Measurements from ENCODE around the gene MYH11. TPM values are rescaled to one million over a fixed set of nuclear protein-coding genes. Genes with fewer than 3 reads are reported as not detected.
A peak's percentile ranks its signal among the peaks of the same experiment; 100 is the strongest.

Gene MYH11
- total RNA-seq, 1 experiment from 2014 or later, result not detected

- Histone ChIP-seq H3K27ac (ENCODE audit: low read depth, low read length, poor library complexity, severe bottlenecking) (no peak overlapping the region), H3K9me3 (ENCODE audit: low read depth, low read length, poor library complexity, severe bottlenecking) (no peaks in the 10 kb centered on the region), H3K4me3 (ENCODE audit: low read depth, low read length, poor library complexity, severe bottlenecking) (no peak overlapping the region), H3K36me3 (ENCODE audit: insufficient read depth, low read length, poor library complexity, severe bottlenecking) (no peaks in the 10 kb centered on the region), H3K27me3 (replicated peaks; ENCODE audit: insufficient read depth, low read depth, low read length, poor library complexity) (peaks cover 3% of the 10 kb centered on the region), H3K4me1 (ENCODE audit: insufficient read depth, low read length, poor library complexity, severe bottlenecking) (no peaks in the 10 kb centered on the region)
- ChIA-PET CTCF (interaction anchor here (0.7 kb wide), 1 partner anchor 44 kb away, joined by 3 read pairs; no protein-coding TSS in a partner anchor), POLR2A (ENCODE audit: low non-redundant PET) (no interaction called here)
- intact Hi-C loops (cut with micrococcal nuclease; ENCODE audit: unreplicated experiment), result no loop called here
- no peak for TF ChIP-seq EZH2 (IDR thresholded peaks at IDR 0.05; ENCODE audit: borderline replicate concordance, low read depth, low read length, poor library complexity, severe bottlenecking)
- TF ChIP-seq, protein P1, sequence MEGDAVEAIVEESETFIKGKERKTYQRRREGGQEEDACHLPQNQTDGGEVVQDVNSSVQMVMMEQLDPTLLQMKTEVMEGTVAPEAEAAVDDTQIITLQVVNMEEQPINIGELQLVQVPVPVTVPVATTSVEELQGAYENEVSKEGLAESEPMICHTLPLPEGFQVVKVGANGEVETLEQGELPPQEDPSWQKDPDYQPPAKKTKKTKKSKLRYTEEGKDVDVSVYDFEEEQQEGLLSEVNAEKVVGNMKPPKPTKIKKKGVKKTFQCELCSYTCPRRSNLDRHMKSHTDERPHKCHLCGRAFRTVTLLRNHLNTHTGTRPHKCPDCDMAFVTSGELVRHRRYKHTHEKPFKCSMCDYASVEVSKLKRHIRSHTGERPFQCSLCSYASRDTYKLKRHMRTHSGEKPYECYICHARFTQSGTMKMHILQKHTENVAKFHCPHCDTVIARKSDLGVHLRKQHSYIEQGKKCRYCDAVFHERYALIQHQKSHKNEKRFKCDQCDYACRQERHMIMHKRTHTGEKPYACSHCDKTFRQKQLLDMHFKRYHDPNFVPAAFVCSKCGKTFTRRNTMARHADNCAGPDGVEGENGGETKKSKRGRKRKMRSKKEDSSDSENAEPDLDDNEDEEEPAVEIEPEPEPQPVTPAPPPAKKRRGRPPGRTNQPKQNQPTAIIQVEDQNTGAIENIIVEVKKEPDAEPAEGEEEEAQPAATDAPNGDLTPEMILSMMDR (conservative IDR thresholded peaks at IDR 0.05; ENCODE audit: low read depth, low read length), result no peak
- no TSS peak for BruUV-seq (replicated peaks)
- DNase-seq (ENCODE audit: low spot score), result peak; percentile 24
Observed at GRCh38 chr16:15775209-15775608, 81.6 kb downstream of the MYH11 start.

DNA sequence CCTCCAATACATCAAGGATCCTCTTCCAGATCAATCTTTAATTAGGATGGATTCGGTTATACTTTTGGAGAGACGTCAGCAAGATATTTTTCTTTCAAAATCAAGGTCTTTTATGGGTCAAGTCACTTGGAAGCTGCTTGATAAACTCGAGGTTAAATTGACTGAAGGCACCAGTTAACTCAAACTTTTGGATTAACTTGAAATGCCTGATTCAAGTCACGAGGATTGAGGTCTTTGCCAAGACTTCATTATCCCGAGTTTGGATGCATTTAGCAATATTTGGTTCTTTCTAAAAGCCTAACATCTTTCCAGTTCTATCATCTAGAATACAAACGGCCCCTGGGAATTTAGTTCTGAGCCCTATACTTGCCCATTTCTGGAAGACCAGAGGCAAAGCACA lies 82.9 kb downstream of the MYH11 start:
- Histone ChIP-seq H3K9me3 (ENCODE audit: low read depth, low read length, poor library complexity, severe bottlenecking) (no peaks in the 10 kb centered on the region), H3K4me1 (ENCODE audit: insufficient read depth, low read length, poor library complexity, severe bottlenecking) (no peaks in the 10 kb centered on the region), H3K27ac (ENCODE audit: low read depth, low read length, poor library complexity, severe bottlenecking) (no peak overlapping the region), H3K4me3 (ENCODE audit: low read depth, low read length, poor library complexity, severe bottlenecking) (no peak overlapping the region), H3K36me3 (ENCODE audit: insufficient read depth, low read length, poor library complexity, severe bottlenecking) (no peaks in the 10 kb centered on the region), H3K27me3 (replicated peaks; ENCODE audit: insufficient read depth, low read depth, low read length, poor library complexity) (peaks cover 3% of the 10 kb centered on the region)
- BruUV-seq (replicated peaks), result no TSS peak
- ChIA-PET CTCF (interaction anchor here (0.5 kb wide), 1 partner anchor 59 kb away, joined by 12 read pairs; no protein-coding TSS in a partner anchor), POLR2A (ENCODE audit: low non-redundant PET) (no interaction called here)
- TF ChIP-seq, protein P1 (conservative IDR thresholded peaks at IDR 0.05; ENCODE audit: low read depth, low read length), result no peak
- no peak for TF ChIP-seq EZH2 (IDR thresholded peaks at IDR 0.05; ENCODE audit: borderline replicate concordance, low read depth, low read length, poor library complexity, severe bottlenecking)
- intact Hi-C loops (cut with micrococcal nuclease; ENCODE audit: unreplicated experiment), result no loop called here
- DNase-seq (ENCODE audit: low spot score), result no peak

DNA sequence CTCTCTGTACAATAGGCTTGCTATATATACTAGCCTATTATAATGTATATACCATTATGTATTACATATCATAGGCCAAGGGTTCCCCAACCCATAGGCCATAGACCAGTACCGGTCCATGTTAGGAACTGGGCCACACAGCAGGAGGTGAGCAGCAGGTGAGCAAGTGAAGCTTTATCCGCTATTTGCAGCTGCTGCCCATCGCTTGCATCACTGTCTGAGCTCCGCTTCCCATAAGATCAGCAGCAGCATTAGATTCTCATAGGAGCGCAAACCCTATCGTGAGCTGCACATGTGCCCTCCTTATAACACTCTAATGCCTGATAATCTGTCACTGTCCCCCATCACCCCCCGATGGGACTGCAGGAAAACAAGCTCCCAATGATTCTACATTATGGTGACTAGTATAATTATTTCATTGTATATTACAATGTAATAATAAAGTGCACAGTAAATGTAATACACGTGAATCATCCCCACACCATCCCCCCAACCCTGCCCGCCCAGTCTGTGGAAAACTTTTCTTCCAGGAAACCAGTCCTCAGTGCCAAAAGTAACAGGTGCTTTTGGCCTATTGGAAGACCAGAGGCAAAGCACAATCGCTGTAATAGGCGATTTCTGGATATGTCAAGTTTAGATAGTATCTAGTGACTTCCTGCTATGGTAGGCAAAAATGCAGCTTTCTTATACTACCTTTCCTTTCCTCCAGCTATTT lies 84.1 kb downstream of the MYH11 start:
- TF ChIP-seq, protein P1 (conservative IDR thresholded peaks at IDR 0.05; ENCODE audit: low read depth, low read length), result no peak
- TF ChIP-seq EZH2 (IDR thresholded peaks at IDR 0.05; ENCODE audit: borderline replicate concordance, low read depth, low read length, poor library complexity, severe bottlenecking), result no peak
- no peak overlapping the region for H3K27ac ChIP-seq (ENCODE audit: low read depth, low read length, poor library complexity, severe bottlenecking)
- intact Hi-C loops (cut with micrococcal nuclease; ENCODE audit: unreplicated experiment), result no loop called here
- H3K27me3 ChIP-seq (replicated peaks; ENCODE audit: insufficient read depth, low read depth, low read length, poor library complexity), result peaks cover 3% of the 10 kb centered on the region
- H3K9me3 ChIP-seq (ENCODE audit: low read depth, low read length, poor library complexity, severe bottlenecking), result no peaks in the 10 kb centered on the region
- ChIA-PET POLR2A (ENCODE audit: low non-redundant PET) (no interaction called here), CTCF (no interaction called here)
- no peak for DNase-seq (ENCODE audit: low spot score)
- H3K36me3 ChIP-seq (ENCODE audit: insufficient read depth, low read length, poor library complexity, severe bottlenecking), result no peaks in the 10 kb centered on the region
- no peaks in the 10 kb centered on the region for H3K4me1 ChIP-seq (ENCODE audit: insufficient read depth, low read length, poor library complexity, severe bottlenecking)
- no peak overlapping the region for H3K4me3 ChIP-seq (ENCODE audit: low read depth, low read length, poor library complexity, severe bottlenecking)
- BruUV-seq (replicated peaks), result no TSS peak

Measured in A673 (cell line).